Measurements from ENCODE around the gene HTT. TPM values are rescaled to one million over a fixed set of nuclear protein-coding genes. Genes with fewer than 3 reads are reported as not detected.

HTT gene
- total and polyA plus RNA-seq, 2 of the 13 experiments (the other 11 are each of a cell fraction or from before 2014, with no cell fraction given), result 17.5 to 19.5 TPM

DNA sequence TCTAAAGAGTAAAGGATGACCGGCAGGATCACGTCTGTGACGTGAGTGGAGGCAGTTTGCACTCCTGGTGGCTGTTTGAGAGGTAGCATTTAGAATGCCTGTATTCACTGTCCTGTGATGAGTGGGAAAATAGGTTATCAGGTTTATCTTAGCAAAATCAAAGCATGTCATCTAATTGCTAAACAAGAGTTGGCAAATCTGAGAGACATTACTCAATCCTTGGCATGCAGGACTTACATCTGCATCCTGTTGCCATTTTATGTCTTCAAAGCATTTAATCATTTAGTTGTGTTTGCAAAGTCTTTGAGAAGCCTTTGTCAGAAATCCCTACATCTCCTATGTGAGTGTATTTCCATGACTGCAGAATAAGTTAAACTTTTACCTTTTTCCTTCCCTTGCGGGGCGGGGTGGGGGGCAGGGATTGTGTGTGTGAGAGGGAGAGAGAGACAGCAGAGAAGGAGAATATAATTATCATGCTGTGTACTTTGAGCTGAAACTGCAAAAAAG, 133.1 kb downstream of the HTT start (continued):
- TF ChIP-seq MLLT10 (CRISPR knock-in tag; IDR thresholded peaks at IDR 0.05) (no peak), ZNF850 (CRISPR knock-in tag; conservative IDR thresholded peaks at IDR 0.05) (no peak), FOXK1 (CRISPR knock-in tag; IDR thresholded peaks at IDR 0.05; ENCODE audit: borderline replicate concordance, low read depth) (0 out of 2 replicates have a peak, but pooled peaks have one; percentile 15), SRSF4 (IDR thresholded peaks at IDR 0.05; ENCODE audit: low read depth, low read length, poor library complexity, severe bottlenecking) (no peak), AKAP8 (CRISPR knock-in tag; IDR thresholded peaks at IDR 0.05) (no peak), BHLHE40 (IDR thresholded peaks at IDR 0.05; ENCODE audit: low read length) (no peak)
- TF ChIP-seq, protein P1, sequence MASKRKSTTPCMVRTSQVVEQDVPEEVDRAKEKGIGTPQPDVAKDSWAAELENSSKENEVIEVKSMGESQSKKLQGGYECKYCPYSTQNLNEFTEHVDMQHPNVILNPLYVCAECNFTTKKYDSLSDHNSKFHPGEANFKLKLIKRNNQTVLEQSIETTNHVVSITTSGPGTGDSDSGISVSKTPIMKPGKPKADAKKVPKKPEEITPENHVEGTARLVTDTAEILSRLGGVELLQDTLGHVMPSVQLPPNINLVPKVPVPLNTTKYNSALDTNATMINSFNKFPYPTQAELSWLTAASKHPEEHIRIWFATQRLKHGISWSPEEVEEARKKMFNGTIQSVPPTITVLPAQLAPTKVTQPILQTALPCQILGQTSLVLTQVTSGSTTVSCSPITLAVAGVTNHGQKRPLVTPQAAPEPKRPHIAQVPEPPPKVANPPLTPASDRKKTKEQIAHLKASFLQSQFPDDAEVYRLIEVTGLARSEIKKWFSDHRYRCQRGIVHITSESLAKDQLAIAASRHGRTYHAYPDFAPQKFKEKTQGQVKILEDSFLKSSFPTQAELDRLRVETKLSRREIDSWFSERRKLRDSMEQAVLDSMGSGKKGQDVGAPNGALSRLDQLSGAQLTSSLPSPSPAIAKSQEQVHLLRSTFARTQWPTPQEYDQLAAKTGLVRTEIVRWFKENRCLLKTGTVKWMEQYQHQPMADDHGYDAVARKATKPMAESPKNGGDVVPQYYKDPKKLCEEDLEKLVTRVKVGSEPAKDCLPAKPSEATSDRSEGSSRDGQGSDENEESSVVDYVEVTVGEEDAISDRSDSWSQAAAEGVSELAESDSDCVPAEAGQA (IDR thresholded peaks at IDR 0.05; ENCODE audit: low read depth), result no peak; the same call in 1 of the 2 replicates
- TF ChIP-seq, protein P1 (CRISPR knock-in tag; IDR thresholded peaks at IDR 0.05; ENCODE audit: borderline replicate concordance), result no peak
- TF ChIP-seq, protein P2, sequence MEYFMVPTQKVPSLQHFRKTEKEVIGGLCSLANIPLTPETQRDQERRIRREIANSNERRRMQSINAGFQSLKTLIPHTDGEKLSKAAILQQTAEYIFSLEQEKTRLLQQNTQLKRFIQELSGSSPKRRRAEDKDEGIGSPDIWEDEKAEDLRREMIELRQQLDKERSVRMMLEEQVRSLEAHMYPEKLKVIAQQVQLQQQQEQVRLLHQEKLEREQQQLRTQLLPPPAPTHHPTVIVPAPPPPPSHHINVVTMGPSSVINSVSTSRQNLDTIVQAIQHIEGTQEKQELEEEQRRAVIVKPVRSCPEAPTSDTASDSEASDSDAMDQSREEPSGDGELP (IDR thresholded peaks at IDR 0.05; ENCODE audit: borderline replicate concordance, low read depth), result peak; percentile 7; the same call in 1 of the 2 replicates
- TF ChIP-seq, protein P3, sequence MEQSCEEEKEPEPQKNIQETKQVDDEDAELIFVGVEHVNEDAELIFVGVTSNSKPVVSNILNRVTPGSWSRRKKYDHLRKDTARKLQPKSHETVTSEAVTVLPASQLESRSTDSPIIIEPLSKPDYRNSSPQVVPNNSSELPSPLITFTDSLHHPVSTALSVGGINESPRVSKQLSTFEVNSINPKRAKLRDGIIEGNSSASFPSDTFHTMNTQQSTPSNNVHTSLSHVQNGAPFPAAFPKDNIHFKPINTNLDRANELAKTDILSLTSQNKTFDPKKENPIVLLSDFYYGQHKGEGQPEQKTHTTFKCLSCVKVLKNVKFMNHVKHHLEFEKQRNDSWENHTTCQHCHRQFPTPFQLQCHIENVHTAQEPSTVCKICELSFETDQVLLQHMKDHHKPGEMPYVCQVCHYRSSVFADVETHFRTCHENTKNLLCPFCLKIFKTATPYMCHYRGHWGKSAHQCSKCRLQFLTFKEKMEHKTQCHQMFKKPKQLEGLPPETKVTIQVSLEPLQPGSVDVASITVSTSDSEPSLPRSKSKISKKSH (CRISPR knock-in tag; IDR thresholded peaks at IDR 0.05; ENCODE audit: borderline replicate concordance), result no peak
- TF ChIP-seq, protein P4, sequence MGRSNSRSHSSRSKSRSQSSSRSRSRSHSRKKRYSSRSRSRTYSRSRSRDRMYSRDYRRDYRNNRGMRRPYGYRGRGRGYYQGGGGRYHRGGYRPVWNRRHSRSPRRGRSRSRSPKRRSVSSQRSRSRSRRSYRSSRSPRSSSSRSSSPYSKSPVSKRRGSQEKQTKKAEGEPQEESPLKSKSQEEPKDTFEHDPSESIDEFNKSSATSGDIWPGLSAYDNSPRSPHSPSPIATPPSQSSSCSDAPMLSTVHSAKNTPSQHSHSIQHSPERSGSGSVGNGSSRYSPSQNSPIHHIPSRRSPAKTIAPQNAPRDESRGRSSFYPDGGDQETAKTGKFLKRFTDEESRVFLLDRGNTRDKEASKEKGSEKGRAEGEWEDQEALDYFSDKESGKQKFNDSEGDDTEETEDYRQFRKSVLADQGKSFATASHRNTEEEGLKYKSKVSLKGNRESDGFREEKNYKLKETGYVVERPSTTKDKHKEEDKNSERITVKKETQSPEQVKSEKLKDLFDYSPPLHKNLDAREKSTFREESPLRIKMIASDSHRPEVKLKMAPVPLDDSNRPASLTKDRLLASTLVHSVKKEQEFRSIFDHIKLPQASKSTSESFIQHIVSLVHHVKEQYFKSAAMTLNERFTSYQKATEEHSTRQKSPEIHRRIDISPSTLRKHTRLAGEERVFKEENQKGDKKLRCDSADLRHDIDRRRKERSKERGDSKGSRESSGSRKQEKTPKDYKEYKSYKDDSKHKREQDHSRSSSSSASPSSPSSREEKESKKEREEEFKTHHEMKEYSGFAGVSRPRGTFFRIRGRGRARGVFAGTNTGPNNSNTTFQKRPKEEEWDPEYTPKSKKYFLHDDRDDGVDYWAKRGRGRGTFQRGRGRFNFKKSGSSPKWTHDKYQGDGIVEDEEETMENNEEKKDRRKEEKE (IDR thresholded peaks at IDR 0.05), result no peak
- TF ChIP-seq, protein P5, sequence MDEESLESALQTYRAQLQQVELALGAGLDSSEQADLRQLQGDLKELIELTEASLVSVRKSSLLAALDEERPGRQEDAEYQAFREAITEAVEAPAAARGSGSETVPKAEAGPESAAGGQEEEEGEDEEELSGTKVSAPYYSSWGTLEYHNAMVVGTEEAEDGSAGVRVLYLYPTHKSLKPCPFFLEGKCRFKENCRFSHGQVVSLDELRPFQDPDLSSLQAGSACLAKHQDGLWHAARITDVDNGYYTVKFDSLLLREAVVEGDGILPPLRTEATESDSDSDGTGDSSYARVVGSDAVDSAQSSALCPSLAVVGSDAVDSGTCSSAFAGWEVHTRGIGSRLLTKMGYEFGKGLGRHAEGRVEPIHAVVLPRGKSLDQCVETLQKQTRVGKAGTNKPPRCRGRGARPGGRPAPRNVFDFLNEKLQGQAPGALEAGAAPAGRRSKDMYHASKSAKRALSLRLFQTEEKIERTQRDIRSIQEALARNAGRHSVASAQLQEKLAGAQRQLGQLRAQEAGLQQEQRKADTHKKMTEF (CRISPR knock-in tag; IDR thresholded peaks at IDR 0.05), result peak; percentile 54
- TF ChIP-seq, protein P6, sequence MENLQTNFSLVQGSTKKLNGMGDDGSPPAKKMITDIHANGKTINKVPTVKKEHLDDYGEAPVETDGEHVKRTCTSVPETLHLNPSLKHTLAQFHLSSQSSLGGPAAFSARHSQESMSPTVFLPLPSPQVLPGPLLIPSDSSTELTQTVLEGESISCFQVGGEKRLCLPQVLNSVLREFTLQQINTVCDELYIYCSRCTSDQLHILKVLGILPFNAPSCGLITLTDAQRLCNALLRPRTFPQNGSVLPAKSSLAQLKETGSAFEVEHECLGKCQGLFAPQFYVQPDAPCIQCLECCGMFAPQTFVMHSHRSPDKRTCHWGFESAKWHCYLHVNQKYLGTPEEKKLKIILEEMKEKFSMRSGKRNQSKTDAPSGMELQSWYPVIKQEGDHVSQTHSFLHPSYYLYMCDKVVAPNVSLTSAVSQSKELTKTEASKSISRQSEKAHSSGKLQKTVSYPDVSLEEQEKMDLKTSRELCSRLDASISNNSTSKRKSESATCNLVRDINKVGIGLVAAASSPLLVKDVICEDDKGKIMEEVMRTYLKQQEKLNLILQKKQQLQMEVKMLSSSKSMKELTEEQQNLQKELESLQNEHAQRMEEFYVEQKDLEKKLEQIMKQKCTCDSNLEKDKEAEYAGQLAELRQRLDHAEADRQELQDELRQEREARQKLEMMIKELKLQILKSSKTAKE (CRISPR knock-in tag; IDR thresholded peaks at IDR 0.05; ENCODE audit: borderline replicate concordance), result no peak

Data from HepG2 (cell line).